Spleen (tissue), 11 donors: ENCODE results near the gene SCGB2B2. TPM values are rescaled to one million over a fixed set of nuclear protein-coding genes. Genes with fewer than 3 reads are reported as not detected.

Experiments used
- DNase-seq: peaks from one replicate; pipeline ENCODE4 v3.0.0-alpha.2; 2020
- H3K27ac ChIP-seq, 8 donors: fragments of 200-600 bp; sonication (generic) in 7 of 8; 1 replicate in 4 of 8; 2 replicates in 4 of 8; pipeline versions ENCODE4 v1.5.0 to v1.8.0; 2016 to 2021; ENCODE audit warnings: inconsistent platforms in 4 of 8, mild to moderate bottlenecking in 4 of 8, moderate library complexity in 1 of 8
- H3K27me3 ChIP-seq, 7 donors: fragments of 200-600 bp; sonication (generic) in 6 of 7; replicated peaks in 1 of 7; 1 replicate in 4 of 7; 2 replicates in 3 of 7; pipeline versions ENCODE4 v1.5.0 to v1.8.0; 2016 to 2021; ENCODE audit warnings: inconsistent platforms in 3 of 7, mild to moderate bottlenecking in 1 of 7
- H3K36me3 ChIP-seq, 6 donors: fragments of 200-600 bp; sonication (generic) in 5 of 6; 1 replicate in 4 of 6; 2 replicates in 2 of 6; pipeline versions ENCODE4 v1.5.0 to v1.8.0; 2016 to 2021; ENCODE audit warnings: inconsistent platforms in 2 of 6
- H3K4me1 ChIP-seq, 6 donors: fragments of 200-600 bp; sonication (generic) in 5 of 6; 1 replicate in 3 of 6; 2 replicates in 3 of 6; pipeline versions ENCODE4 v1.5.0 to v1.8.0; 2016 to 2021; ENCODE audit warnings: inconsistent platforms in 3 of 6
- H3K4me3 ChIP-seq, 8 donors: fragments of 200-600 bp; sonication (generic) in 7 of 8; 1 replicate in 4 of 8; 2 replicates in 4 of 8; pipeline versions ENCODE4 v1.5.0 to v1.8.0; 2016 to 2021; ENCODE audit warnings: inconsistent platforms in 4 of 8, mild to moderate bottlenecking in 4 of 8, moderate library complexity in 2 of 8
- H3K9me3 ChIP-seq, 8 donors: fragments of 200-600 bp; sonication (generic) in 7 of 8; 1 replicate in 4 of 8; 2 replicates in 4 of 8; pipeline versions ENCODE4 v1.5.0 to v1.8.0; 2016 to 2021; ENCODE audit warnings: inconsistent platforms in 4 of 8
- CTCF ChIP-seq, 11 experiments: fragments of 200-600 bp in 7 of 11; fragments of 450-650 bp in 4 of 11; sonication (generic) in 4 of 11; IDR thresholded peaks in 8 of 11; conservative IDR thresholded peaks in 3 of 11; 1 replicate in 7 of 11; 2 replicates in 4 of 11; pipeline versions ENCODE4 v1.4.0 to v1.8.0; 2016 to 2021; ENCODE audit warnings: antibody characterized with exemption in 11 of 11, inconsistent platforms in 4 of 11, mild to moderate bottlenecking in 1 of 11
- POLR2A ChIP-seq, 3 donors: fragments of 450-650 bp; IDR thresholded peaks; one replicate each; pipeline ENCODE4 v1.5.1; 2017; ENCODE audit warnings: antibody characterized with exemption in 3 of 3, mild to moderate bottlenecking in 1 of 3
- POLR2AphosphoS5 ChIP-seq, 3 donors: sonication (generic); formaldehyde crosslinking; IDR thresholded peaks; one replicate each; pipeline ENCODE4 v1.5.1; 2017; ENCODE audit warnings: antibody characterized with exemption in 3 of 3
- WGBS, 5 donors: extraction: QIAGEN DNeasy Blood & Tissue Kit in 3 of 5; methylation state at CpG; one replicate each; pipeline versions ENCODE4 v1.1.5 to v1.1.7; 2013 to 2018; 5-methylcytosine and 5-hydroxymethylcytosine counted together
- intact Hi-C: fragments of 100-400 bp; cut with DNase I; formaldehyde crosslinking; loops from one replicate; pipeline ENCODE4 v1.15.0; 2023; ENCODE audit warnings: low total_unique reads
- polyA plus RNA-seq, 3 donors: library from polyadenylated mRNA; stranded (reverse); fragments of 200-250 nt; gene quantifications; one replicate each; pipeline ENCODE4 v1.2.1, GENCODE V29; 2013
- total RNA-seq, 7 donors: library from RNA; depleted of rRNA in 3 of 7; stranded (reverse); fragments of >200 nt in 3 of 7; fragmentation: NEBNext Ultra II Directional in 4 of 7; extraction: Animal tissue kit (Norgen Biotek cat#: 25700) in 4 of 7; gene quantifications; one replicate each; pipeline versions ENCODE4 v1.1.0 to v1.2.1, GENCODE V29; 2016 to 2021
- donor health status: healthy with polysubstance abuse.
- donor health status: DM: no; HTN: no; CAD: no; lungs with moderate emphysema.
- donor health status: DM: no; HTN: no; CAD: no.
- donor health status: Bipolar disorder and iron deficiency.
- donor health status: healthy.
- donor health status: DM: no; HTN: no; CAD: no.
- donor health status: DM: yes; HTN: yes; CAD: no.

Gene SCGB2B2
- total and polyA plus RNA-seq, 10 donors: 0.13 to 1.9 (median 1.1) TPM; not detected in 1

- Histone ChIP-seq H3K27ac (no peak overlapping the region), H3K36me3 (no peaks in the 10 kb centered on the region), H3K9me3 (no peaks in the 10 kb centered on the region), H3K4me3 (no peak overlapping the region), H3K27me3 (no peaks in the 10 kb centered on the region), H3K4me1 (peaks cover 0 to 15% (median 8%) of the 10 kb centered on the region in 6 donors)
- no peak for TF ChIP-seq POLR2AphosphoS5 (IDR thresholded peaks at IDR 0.05)
- no peak for TF ChIP-seq CTCF (IDR thresholded peaks at IDR 0.05 in 8 of 11, conservative IDR thresholded peaks at IDR 0.05 in 3 of 11)
- 60 to 90% (median 78%) methylated on average over 1 to 3 of the region's 3 CpGs for WGBS, 5 donors
- intact Hi-C loops: no loop called here
- peak; percentile 36 for DNase-seq
Observed at GRCh38 chr19:34664168-34664567, 12.8 kb downstream of the SCGB2B2 start.

DNA sequence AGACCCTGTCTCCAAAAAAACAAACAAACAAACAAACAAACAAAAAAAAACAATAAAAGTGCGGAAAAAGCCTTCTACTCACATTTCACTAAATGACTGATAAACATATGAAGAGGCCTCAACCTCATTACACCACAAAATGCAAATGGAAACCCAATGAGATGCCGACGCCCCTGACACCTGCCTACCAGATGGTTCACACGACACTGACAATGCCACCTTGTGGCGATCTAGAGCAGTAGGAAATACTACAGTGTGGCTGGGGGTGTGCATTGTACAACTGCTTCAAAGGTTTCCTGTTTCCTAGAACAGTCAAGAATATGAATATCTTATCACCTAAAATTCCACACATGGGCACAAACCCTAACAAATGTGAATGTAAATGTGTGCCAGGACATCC, 14.0 kb downstream of the SCGB2B2 start:
- 26 to 38% (median 31%) methylated on average over 5 of the region's 5 CpGs for WGBS, 5 donors
- Histone ChIP-seq H3K9me3 (no peaks in the 10 kb centered on the region), H3K27me3 (no peaks in the 10 kb centered on the region), H3K4me1 (peaks cover 0 to 15% (median 8%) of the 10 kb centered on the region in 6 donors), H3K36me3 (no peaks in the 10 kb centered on the region), H3K4me3 (no peak overlapping the region), H3K27ac (no peak overlapping the region)
- DNase-seq: no peak
- TF ChIP-seq POLR2A (IDR thresholded peaks at IDR 0.05): no peak
- no peak for TF ChIP-seq POLR2AphosphoS5 (IDR thresholded peaks at IDR 0.05)
- TF ChIP-seq CTCF (IDR thresholded peaks at IDR 0.05 in 8 of 11, conservative IDR thresholded peaks at IDR 0.05 in 3 of 11): peak; percentile 28 to 65 (median 43)
- intact Hi-C loops: no loop called here

GRCh38 chr19:34661357-34661756, 15.6 kb downstream of the SCGB2B2 start:
- TF ChIP-seq POLR2AphosphoS5 (IDR thresholded peaks at IDR 0.05) (no peak), POLR2A (IDR thresholded peaks at IDR 0.05) (no peak), CTCF (IDR thresholded peaks at IDR 0.05 in 8 of 11, conservative IDR thresholded peaks at IDR 0.05 in 3 of 11) (no peak)
- intact Hi-C loops: no loop called here
- peaks cover 0 to 8% (median 1%) of the 10 kb centered on the region in 6 donors for H3K4me1 ChIP-seq
- DNase-seq: no peak
- H3K36me3 ChIP-seq: no peaks in the 10 kb centered on the region
- no peak overlapping the region for H3K27ac ChIP-seq
- H3K9me3 ChIP-seq: peaks cover 0 to 4% (median 0%) of the 10 kb centered on the region in 8 donors
- no peak overlapping the region for H3K4me3 ChIP-seq
- no peaks in the 10 kb centered on the region for H3K27me3 ChIP-seq
- WGBS, 5 donors: 83 to 98% (median 87%) methylated on average over 3 of the region's 3 CpGs

DNA sequence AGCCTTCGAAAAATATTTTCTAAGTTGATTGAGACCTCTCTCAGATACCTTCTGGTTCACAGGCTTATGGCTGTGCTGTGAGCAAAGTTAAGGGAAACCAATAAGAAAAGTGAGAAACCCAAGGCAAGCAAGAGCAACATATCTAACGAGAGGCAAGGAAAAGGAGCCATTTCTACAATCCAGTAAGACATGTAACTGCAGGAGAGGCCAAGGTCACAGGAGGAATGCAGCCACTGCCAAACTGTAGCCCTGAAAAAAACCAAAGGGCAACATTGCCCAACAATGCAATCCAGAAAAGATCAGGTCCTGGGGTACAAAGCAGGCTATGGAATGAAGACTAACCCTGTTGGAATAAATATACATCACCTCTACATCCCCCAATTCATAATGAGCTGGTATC, 21.3 kb downstream of the SCGB2B2 start:
- Histone ChIP-seq H3K4me3 (no peak overlapping the region), H3K9me3 (peaks cover 0 to 23% (median 11%) of the 10 kb centered on the region in 8 donors), H3K27ac (no peak overlapping the region), H3K4me1 (no peaks in the 10 kb centered on the region), H3K36me3 (no peaks in the 10 kb centered on the region), H3K27me3 (no peaks in the 10 kb centered on the region)
- WGBS, 5 donors: 40 to 88% (median 60%) methylated on average over 2 of the region's 2 CpGs
- no peak for DNase-seq
- intact Hi-C loops: no loop called here
- TF ChIP-seq CTCF (IDR thresholded peaks at IDR 0.05 in 8 of 11, conservative IDR thresholded peaks at IDR 0.05 in 3 of 11) (no peak), POLR2A (IDR thresholded peaks at IDR 0.05) (no peak)
